Activated naive CD8-positive, alpha-beta T cell (primary cell): ENCODE results near the gene DOCK3.

Source experiments
- H3K27ac Mint-ChIP-seq: one replicate; pipeline ENCODE4 v1.8.0; 2021; ENCODE audit warnings: mixed read lengths
- H3K27me3 Mint-ChIP-seq: one replicate; pipeline ENCODE4 v1.8.0; 2021; ENCODE audit warnings: mixed read lengths
- H3K36me3 Mint-ChIP-seq: one replicate; pipeline ENCODE4 v1.8.0; 2021; ENCODE audit warnings: mixed read lengths
- H3K4me1 Mint-ChIP-seq: one replicate; pipeline ENCODE4 v1.8.0; 2021; ENCODE audit warnings: low read depth, mixed read lengths
- H3K4me3 Mint-ChIP-seq: one replicate; pipeline ENCODE4 v1.8.0; 2021; ENCODE audit warnings: mild to moderate bottlenecking, mixed read lengths
- H3K9me3 Mint-ChIP-seq: one replicate; pipeline ENCODE4 v1.8.0; 2021; ENCODE audit warnings: low read depth, mixed read lengths

The DOCK3 gene

GRCh38 chr3:51392355-51393133 lies 717.8 kb downstream of the DOCK3 start:
- Mint-ChIP-seq H3K36me3 (peaks cover 16% of the 10 kb centered on the region), H3K4me3 (peak overlapping the region; percentile 83)

GRCh38 chr3:51393134-51393495 lies 718.4 kb downstream of the DOCK3 start:
- peak overlapping the region; percentile 70 for H3K27ac Mint-ChIP-seq
- peak overlapping the region; percentile 83 for H3K4me3 Mint-ChIP-seq
- H3K4me1 Mint-ChIP-seq, result peaks cover 55% of the 10 kb centered on the region
- H3K36me3 Mint-ChIP-seq, result peaks cover 11% of the 10 kb centered on the region
- no peaks in the 10 kb centered on the region for H3K27me3 Mint-ChIP-seq
- H3K9me3 Mint-ChIP-seq, result no peaks in the 10 kb centered on the region

More at GRCh38 chr3:51392355-51393133, 717.8 kb downstream of the DOCK3 start:
- Mint-ChIP-seq H3K9me3 (no peaks in the 10 kb centered on the region), H3K27ac (peak overlapping the region; percentile 72), H3K27me3 (no peaks in the 10 kb centered on the region), H3K4me1 (peaks cover 60% of the 10 kb centered on the region)

GRCh38 chr3:51393564-51393963 lies 718.8 kb downstream of the DOCK3 start:
- Mint-ChIP-seq H3K27me3 (no peaks in the 10 kb centered on the region), H3K9me3 (no peaks in the 10 kb centered on the region), H3K27ac (peak overlapping the region; percentile 52), H3K36me3 (peaks cover 11% of the 10 kb centered on the region), H3K4me3 (peak overlapping the region; percentile 76), H3K4me1 (peaks cover 52% of the 10 kb centered on the region)

- Mint-ChIP-seq H3K27me3 (no peaks in the 10 kb centered on the region), H3K4me1 (peaks cover 44% of the 10 kb centered on the region), H3K4me3 (peak overlapping the region; percentile 76)
These were observed 719.8 kb downstream of the DOCK3 start for GRCh38 chr3:51394541-51394940.

GRCh38 chr3:51395493-51396213 lies 720.9 kb downstream of the DOCK3 start:
- Mint-ChIP-seq H3K36me3 (peaks cover 11% of the 10 kb centered on the region), H3K9me3 (no peaks in the 10 kb centered on the region), H3K4me3 (peak overlapping the region; percentile 4), H3K27ac (peak overlapping the region; percentile 86), H3K4me1 (peaks cover 38% of the 10 kb centered on the region), H3K27me3 (no peaks in the 10 kb centered on the region)

More at GRCh38 chr3:51394541-51394940, 719.8 kb downstream of the DOCK3 start:
- Mint-ChIP-seq H3K27ac (peak overlapping the region; percentile 52), H3K36me3 (peaks cover 11% of the 10 kb centered on the region), H3K9me3 (no peaks in the 10 kb centered on the region)

- Mint-ChIP-seq H3K4me1 (peaks cover 36% of the 10 kb centered on the region), H3K27me3 (no peaks in the 10 kb centered on the region), H3K36me3 (peaks cover 11% of the 10 kb centered on the region), H3K9me3 (no peaks in the 10 kb centered on the region), H3K4me3 (no peak overlapping the region), H3K27ac (peak overlapping the region; percentile 86)
These were observed 721.7 kb downstream of the DOCK3 start for GRCh38 chr3:51396401-51396800.

- Mint-ChIP-seq H3K36me3 (peaks cover 13% of the 10 kb centered on the region), H3K27me3 (no peaks in the 10 kb centered on the region), H3K4me3 (no peak overlapping the region), H3K4me1 (peaks cover 38% of the 10 kb centered on the region), H3K27ac (peak overlapping the region; percentile 70), H3K9me3 (no peaks in the 10 kb centered on the region)
These were observed 722.7 kb downstream of the DOCK3 start for GRCh38 chr3:51397392-51397791.

GRCh38 chr3:51398595-51399310 lies 724.0 kb downstream of the DOCK3 start:
- Mint-ChIP-seq H3K27me3 (no peaks in the 10 kb centered on the region), H3K9me3 (no peaks in the 10 kb centered on the region), H3K27ac (peak overlapping the region; percentile 22), H3K4me1 (peaks cover 39% of the 10 kb centered on the region), H3K4me3 (no peak overlapping the region), H3K36me3 (peaks cover 11% of the 10 kb centered on the region)

GRCh38 chr3:51400166-51400565 lies 725.4 kb downstream of the DOCK3 start:
- no peak overlapping the region for H3K4me3 Mint-ChIP-seq
- H3K27me3 Mint-ChIP-seq, result no peaks in the 10 kb centered on the region
- H3K27ac Mint-ChIP-seq, result peak overlapping the region; percentile 68
- H3K4me1 Mint-ChIP-seq, result peaks cover 39% of the 10 kb centered on the region
- no peaks in the 10 kb centered on the region for H3K9me3 Mint-ChIP-seq
- peaks cover 5% of the 10 kb centered on the region for H3K36me3 Mint-ChIP-seq

GRCh38 chr3:51401735-51402134 lies 727.0 kb downstream of the DOCK3 start:
- H3K27ac Mint-ChIP-seq, result no peak overlapping the region
- no peak overlapping the region for H3K4me3 Mint-ChIP-seq
- peaks cover 2% of the 10 kb centered on the region for H3K36me3 Mint-ChIP-seq
- peaks cover 37% of the 10 kb centered on the region for H3K4me1 Mint-ChIP-seq
- H3K9me3 Mint-ChIP-seq, result no peaks in the 10 kb centered on the region
- H3K27me3 Mint-ChIP-seq, result no peaks in the 10 kb centered on the region

- Mint-ChIP-seq H3K4me1 (peaks cover 44% of the 10 kb centered on the region), H3K27ac (peak overlapping the region; percentile 61), H3K27me3 (no peaks in the 10 kb centered on the region), H3K36me3 (peaks cover 2% of the 10 kb centered on the region), H3K9me3 (no peaks in the 10 kb centered on the region), H3K4me3 (no peak overlapping the region)
These were observed 728.9 kb downstream of the DOCK3 start for GRCh38 chr3:51403675-51404074.

- Mint-ChIP-seq H3K4me3 (no peak overlapping the region), H3K4me1 (peaks cover 38% of the 10 kb centered on the region), H3K9me3 (no peaks in the 10 kb centered on the region), H3K36me3 (peaks cover 2% of the 10 kb centered on the region), H3K27ac (no peak overlapping the region), H3K27me3 (no peaks in the 10 kb centered on the region)
These were observed 733.3 kb downstream of the DOCK3 start for GRCh38 chr3:51408021-51408420.

GRCh38 chr3:51408813-51409212 lies 734.1 kb downstream of the DOCK3 start:
- no peaks in the 10 kb centered on the region for H3K9me3 Mint-ChIP-seq
- peaks cover 30% of the 10 kb centered on the region for H3K4me1 Mint-ChIP-seq
- H3K27ac Mint-ChIP-seq, result no peak overlapping the region
- H3K36me3 Mint-ChIP-seq, result peaks cover 4% of the 10 kb centered on the region
- H3K4me3 Mint-ChIP-seq, result no peak overlapping the region
- H3K27me3 Mint-ChIP-seq, result no peaks in the 10 kb centered on the region

GRCh38 chr3:51422211-51422610 lies 747.5 kb downstream of the DOCK3 start:
- Mint-ChIP-seq H3K9me3 (no peaks in the 10 kb centered on the region), H3K36me3 (no peaks in the 10 kb centered on the region), H3K27ac (no peak overlapping the region), H3K4me1 (no peaks in the 10 kb centered on the region), H3K4me3 (no peak overlapping the region), H3K27me3 (no peaks in the 10 kb centered on the region)

- no peaks in the 10 kb centered on the region for H3K27me3 Mint-ChIP-seq
- no peaks in the 10 kb centered on the region for H3K36me3 Mint-ChIP-seq
- H3K4me3 Mint-ChIP-seq, result no peak overlapping the region
- H3K4me1 Mint-ChIP-seq, result no peaks in the 10 kb centered on the region
- no peak overlapping the region for H3K27ac Mint-ChIP-seq
- no peaks in the 10 kb centered on the region for H3K9me3 Mint-ChIP-seq
These were observed 752.2 kb downstream of the DOCK3 start for GRCh38 chr3:51426921-51427320.
